Hindlimb muscle (tissue), 1 donor: Measurements from ENCODE around the gene FLACC1. TPM values are rescaled to one million over a fixed set of nuclear protein-coding genes. Genes with fewer than 3 reads are reported as not detected.
A peak's percentile ranks its signal among the peaks of the same experiment; 100 is the strongest.
"Not testable (repeated sequence)": the region's sequence is repeated elsewhere in the genome, so short reads cannot be mapped to it uniquely, and the experiment has no call there.

Experiments
- DNase-seq: peaks from one replicate; pipeline ENCODE4 v3.0.0-alpha.2; 2013
- polyA plus RNA-seq: library from polyadenylated mRNA; unstranded; fragments of 120-200 nt; gene quantifications from one replicate; pipeline ENCODE4 v1.2.1, GENCODE V29; 2013; ENCODE audit not compliant: insufficient read length

The FLACC1 gene, protein sequence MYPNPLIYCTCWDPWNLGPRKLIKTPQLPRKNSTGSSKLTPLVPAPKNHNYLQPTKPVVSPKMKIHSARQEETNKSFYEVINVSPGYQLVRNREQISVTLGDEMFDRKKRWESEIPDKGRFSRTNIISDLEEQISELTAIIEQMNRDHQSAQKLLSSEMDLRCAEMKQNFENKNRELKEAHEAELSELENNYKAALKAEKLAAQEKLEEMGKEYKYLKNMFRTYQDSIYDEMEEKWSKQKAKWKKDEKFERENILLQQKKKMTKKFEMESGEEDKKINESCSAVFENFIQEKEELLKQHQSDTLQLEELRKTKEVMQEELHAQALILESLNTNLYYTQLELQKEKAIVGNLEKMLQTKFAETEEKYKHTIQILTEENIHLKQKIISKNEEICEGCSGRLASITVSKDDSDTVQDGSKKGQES
- polyA plus RNA-seq: 1.4 TPM

GRCh38 chr2:201357221-201357620 lies at the start of gene FLACC1:
Gene FLACC1, minus strand, starts transcription at chr2:201357345. Its CDS starts 5,941 bp downstream, at chr2:201351404.
- DNase-seq: peak; percentile 79

DNA sequence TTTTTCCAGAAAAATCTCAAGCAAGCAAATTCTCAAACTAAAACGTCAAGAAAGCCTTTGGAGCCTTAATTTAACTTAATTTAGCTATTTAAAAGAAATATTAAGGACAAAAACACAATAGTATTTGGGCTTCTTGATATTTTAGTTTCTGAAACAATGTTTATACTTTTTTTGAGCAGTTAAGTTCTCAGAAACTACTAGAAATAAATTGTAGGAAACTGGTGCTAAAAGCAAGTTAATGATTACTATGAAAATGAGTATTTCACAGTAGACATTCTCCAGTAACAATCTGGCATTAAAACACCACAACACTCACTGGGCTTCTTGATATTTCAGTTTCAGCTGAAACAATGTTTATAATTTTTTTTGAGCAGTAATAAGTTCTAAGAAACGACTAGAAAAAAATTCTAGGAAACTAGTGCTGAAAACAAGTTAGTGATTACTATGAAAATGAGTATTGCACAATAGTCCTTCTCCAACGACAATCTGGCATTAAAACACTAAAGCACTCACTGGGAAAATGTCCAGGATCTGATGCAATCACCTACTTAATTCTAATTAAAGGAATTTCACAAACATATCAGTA lies 49.0 kb upstream of the FLACC1 start:
- DNase-seq: peak; percentile 36

- no peak for DNase-seq
These were observed 47.6 kb upstream of the FLACC1 start for GRCh38 chr2:201404699-201405280.

DNA sequence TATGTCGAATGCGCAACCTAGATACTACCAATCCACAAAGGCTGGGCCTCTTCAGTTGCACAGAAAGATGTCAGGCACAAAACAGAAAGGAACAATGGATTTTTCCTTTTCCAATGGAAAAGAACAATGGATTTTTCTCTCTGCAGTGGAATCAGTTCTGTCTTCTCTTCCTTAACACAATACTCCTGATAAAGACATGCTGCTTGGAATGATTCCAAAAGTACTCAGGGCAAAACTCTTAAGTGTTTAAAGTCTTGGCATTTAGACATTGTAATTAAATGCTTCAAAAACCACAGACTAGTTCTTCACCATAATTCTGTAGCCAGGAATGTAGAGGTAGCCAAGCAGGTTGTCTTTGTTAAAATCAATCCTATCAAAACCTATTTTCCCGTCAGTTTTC lies 46.7 kb upstream of the FLACC1 start:
- no peak for DNase-seq

DNA sequence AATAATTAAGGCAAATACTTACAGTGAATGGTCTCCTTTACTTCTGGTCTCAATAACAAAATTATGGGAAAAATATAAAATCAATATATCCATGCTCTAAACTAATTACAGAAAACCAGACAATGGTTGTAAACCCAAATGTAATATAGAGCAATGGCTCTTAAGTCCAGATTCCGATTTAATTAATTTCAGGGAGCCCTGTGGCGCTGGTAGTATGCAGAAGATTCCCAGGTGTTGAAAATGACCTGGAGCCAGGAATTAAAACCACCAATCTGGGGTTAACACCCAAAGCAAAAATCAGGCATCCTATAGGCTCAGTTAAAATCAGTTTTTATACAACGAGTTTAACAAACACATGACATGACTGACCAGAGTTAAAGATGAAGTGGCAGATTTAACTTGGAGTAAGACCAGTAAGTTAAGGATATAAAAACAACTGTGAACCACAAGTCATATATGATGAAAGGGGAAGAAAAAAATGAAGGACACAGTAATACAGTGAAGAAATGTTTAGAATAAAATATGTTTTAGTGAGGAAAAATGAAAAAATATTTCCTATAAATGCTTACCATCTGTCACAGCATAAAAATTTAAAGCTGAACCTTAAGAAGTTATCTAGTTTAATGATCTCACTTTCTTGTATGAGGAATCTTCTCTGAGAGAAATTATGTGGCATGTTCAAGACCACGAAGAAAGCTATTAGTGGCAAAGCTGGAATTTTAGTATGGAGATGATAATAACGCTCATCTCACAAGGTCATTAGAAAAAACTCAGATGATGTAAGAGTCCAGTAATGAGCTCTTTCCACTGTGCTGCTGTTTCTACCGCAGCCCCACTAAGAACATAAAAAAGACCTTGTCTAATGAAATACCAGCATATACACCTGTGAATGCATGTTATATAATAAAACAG lies 45.8 kb upstream of the FLACC1 start:
- DNase-seq: no peak

GRCh38 chr2:201401815-201402214 lies 44.7 kb upstream of the FLACC1 start:
- no peak for DNase-seq

DNA sequence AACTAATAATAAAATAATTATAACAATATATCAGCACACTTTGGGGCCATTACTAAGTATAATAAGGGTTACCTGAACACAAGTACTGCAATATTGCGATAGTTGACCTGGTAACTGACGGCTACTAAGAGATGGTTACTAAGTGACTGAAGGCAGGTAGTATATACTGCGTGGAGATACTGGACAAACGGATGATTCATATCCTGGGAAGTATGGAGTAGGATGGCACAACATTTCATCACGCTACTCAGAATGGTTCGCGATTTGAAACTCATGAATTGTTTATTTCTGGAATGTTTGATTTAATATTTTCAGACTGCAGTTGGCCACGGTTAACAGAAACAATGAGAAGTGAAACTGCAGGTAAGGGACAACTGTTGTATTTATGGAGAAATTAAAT lies 39.5 kb upstream of the FLACC1 start:
- no peak for DNase-seq

GRCh38 chr2:201383136-201383535 lies 26.0 kb upstream of the FLACC1 start:
- no peak for DNase-seq

DNA sequence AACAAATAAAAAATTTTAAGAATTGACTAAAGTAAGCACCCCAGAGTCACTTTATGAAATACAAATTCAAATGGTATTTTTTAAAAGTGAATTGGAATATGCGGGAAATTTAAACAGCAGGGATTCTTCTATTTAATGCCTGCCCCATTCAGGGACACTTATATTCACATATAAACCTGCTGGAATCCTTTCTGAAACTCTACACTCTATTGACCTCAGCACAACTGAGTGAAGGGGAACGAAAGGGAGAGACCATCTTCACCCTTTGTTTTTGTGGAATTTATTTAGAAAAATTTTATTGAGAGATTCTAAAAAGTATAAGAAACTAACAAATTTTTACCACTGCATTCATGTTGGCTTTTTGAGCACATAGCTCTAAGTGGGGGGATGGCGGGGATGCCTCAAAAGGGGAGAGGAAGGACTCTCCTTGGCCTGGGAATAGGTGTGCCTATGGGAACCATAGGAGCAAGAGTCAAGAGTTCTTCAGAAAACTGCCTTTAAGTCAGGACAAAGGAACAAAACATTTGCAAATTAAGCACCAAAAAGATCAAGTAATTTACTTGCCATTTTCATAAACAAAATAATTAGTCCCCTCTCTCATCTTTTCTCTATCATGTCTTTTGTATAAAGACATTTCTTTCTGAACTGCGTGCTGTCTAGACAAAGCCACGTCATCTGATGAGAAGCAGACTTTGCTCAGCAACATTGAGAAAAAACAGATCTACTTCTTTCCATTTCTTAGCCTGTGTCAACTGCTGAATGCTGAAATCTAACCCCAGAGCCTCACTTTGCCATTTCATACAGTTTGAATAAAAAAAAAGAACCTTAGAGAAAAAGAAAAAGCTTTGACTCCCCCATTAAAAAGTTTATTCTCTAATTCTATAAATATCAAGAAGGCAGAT lies 21.6 kb upstream of the FLACC1 start:
- no peak for DNase-seq

DNA sequence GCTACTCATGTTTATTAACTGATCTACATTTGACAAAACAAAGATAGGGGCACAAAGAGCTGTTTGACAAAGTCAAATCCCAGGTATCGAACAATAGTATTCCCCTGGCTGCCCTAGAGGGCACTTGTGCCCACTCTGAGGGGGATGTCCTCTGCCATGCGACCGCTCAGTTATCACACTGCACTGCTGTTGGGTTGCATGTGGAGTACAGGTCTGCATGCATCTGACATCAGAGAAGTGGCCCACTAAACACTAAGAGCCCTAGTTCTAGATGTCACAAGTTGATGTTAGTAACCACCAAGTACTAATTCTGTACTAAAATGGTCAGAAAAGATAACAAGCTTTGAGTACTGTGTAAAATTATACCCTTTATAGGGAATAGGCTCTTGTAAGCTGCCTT lies 20.1 kb upstream of the FLACC1 start:
- DNase-seq: no peak

GRCh38 chr2:201369775-201370174 lies 12.6 kb upstream of the FLACC1 start:
- DNase-seq: no peak

- not testable (repeated sequence) for DNase-seq
These were observed 12.2 kb upstream of the FLACC1 start for GRCh38 chr2:201369318-201369717.

DNA sequence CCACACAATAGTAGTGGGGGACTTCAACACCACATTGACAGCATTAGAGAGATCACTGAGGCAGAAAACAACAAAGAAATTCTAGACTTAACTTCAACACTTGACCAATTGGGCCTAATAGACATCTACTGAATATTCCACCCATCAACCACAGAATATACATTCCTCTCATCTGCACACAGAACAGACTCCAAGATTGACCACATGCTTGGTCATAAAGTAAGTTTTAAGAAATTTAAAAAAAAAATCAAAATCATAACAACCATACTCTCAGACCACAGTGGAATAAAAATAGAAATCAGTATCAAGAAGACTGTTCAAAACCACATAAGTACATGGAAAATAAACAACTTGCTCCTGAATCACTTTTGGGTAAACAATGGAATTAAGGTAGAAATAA lies 9.0 kb upstream of the FLACC1 start:
- DNase-seq: no peak

GRCh38 chr2:201363857-201364560 lies 6.9 kb upstream of the FLACC1 start:
- no peak for DNase-seq

- no peak for DNase-seq
These were observed 5.3 kb upstream of the FLACC1 start for GRCh38 chr2:201362396-201362795.

GRCh38 chr2:201361078-201361733 lies 4.1 kb upstream of the FLACC1 start:
- no peak for DNase-seq

GRCh38 chr2:201360256-201360655 lies 3.1 kb upstream of the FLACC1 start:
- DNase-seq: no peak

DNA sequence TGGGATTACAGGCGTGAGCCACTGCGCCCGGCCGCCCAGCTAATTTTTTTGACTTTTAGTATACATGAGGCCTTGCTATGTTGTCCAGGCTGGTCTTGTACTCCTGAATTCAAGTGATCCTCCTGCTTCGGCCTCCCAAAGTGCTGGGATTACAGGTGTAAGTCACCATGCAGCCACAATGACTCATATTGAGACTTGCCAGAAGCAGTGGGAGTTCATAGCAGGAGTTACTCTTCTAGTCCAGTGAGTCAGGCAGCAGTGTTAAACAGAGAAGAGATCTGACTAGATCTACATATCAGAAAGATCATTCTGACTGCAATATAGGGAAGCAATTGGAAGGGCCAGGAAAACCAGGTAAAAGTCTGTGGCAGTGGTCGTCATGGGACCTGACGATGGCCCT lies 1.5 kb upstream of the FLACC1 start:
- DNase-seq: no peak

- DNase-seq: no peak
These were observed 4.0 kb downstream of the FLACC1 start for GRCh38 chr2:201353116-201353515.

- no peak for DNase-seq
These were observed 6.3 kb downstream of the FLACC1 start for GRCh38 chr2:201350879-201351278.
